CD4-positive, alpha-beta T cell (primary cell): Measurements from ENCODE around the gene KCNF1. TPM values are rescaled to one million over a fixed set of nuclear protein-coding genes. Genes with fewer than 3 reads are reported as not detected.

Experiments used
- ATAC-seq: fragments of 200-7000 bp; cut with Tn5 transposase; one replicate; pipeline ENCODE4 v1.10.0; 2022; ENCODE audit warnings: mild to moderate bottlenecking; ENCODE audit not compliant: poor library complexity
- CTCF ChIA-PET: fragments of 350-600 bp; sonication (Branson Sonifier 250); formaldehyde crosslinking; loops from one replicate; lab custom pipeline; 2021; ENCODE audit warnings: antibody characterized with exemption, inconsistent platforms; lab: Charles Lee
- POLR2A ChIA-PET: fragments of 350-600 bp; sonication (Branson Sonifier 250); formaldehyde crosslinking; loops from one replicate; lab custom pipeline; 2021; ENCODE audit warnings: antibody characterized with exemption, inconsistent platforms; lab: Charles Lee
- DNase-seq, 14 experiments: peaks; one replicate each; pipeline ENCODE4 v3.0.0-alpha.2; 2013 to 2020; ENCODE audit warnings: mixed read lengths in 2 of 14
- H3K27ac ChIP-seq, 2 donors: one replicate each; pipeline versions ENCODE4 v1.5.1 to v1.7.0; 2013; ENCODE audit warnings: low read length in 2 of 2, low read depth in 1 of 2, mild to moderate bottlenecking in 1 of 2
- H3K27me3 ChIP-seq, 2 experiments: 1 replicate in 1 of 2; 2 replicates in 1 of 2; pipeline versions ENCODE4 v1.6.1 to v1.7.0; 2013; ENCODE audit warnings: low read length in 2 of 2, control low read depth in 1 of 2, mild to moderate bottlenecking in 1 of 2, moderate library complexity in 1 of 2; ENCODE audit not compliant: insufficient read depth in 2 of 2, control insufficient read depth in 1 of 2
- H3K36me3 ChIP-seq: one replicate; pipeline ENCODE4 v1.6.1; 2013; ENCODE audit warnings: low read length, control low read depth; ENCODE audit not compliant: insufficient read depth
- H3K4me1 ChIP-seq: one replicate; pipeline ENCODE4 v1.6.1; 2013; ENCODE audit warnings: low read length, control low read depth; ENCODE audit not compliant: insufficient read depth
- H3K4me3 ChIP-seq: one replicate; pipeline ENCODE4 v1.5.1; 2013; ENCODE audit warnings: mild to moderate bottlenecking, low read length, moderate library complexity
- H3K9me3 ChIP-seq, 2 experiments: 1 replicate in 1 of 2; 2 replicates in 1 of 2; pipeline versions ENCODE4 v1.6.1 to v1.7.0; 2013; ENCODE audit warnings: low read length in 2 of 2, mild to moderate bottlenecking in 2 of 2, control low read depth in 1 of 2, moderate library complexity in 1 of 2; ENCODE audit not compliant: control insufficient read depth in 1 of 2, insufficient read depth in 1 of 2
- H3K27ac Mint-ChIP-seq: one replicate; pipeline ENCODE4 v1.8.0; 2020; ENCODE audit warnings: mixed read lengths
- H3K27me3 Mint-ChIP-seq: one replicate; pipeline ENCODE4 v1.8.0; 2021; ENCODE audit warnings: mixed read lengths
- H3K36me3 Mint-ChIP-seq: one replicate; pipeline ENCODE4 v1.8.0; 2021; ENCODE audit warnings: low read depth, mixed read lengths
- H3K4me1 Mint-ChIP-seq: one replicate; pipeline ENCODE4 v1.8.0; 2021; ENCODE audit warnings: low read depth, mixed read lengths
- H3K4me3 Mint-ChIP-seq: one replicate; pipeline ENCODE4 v1.8.0; 2020; ENCODE audit warnings: mild to moderate bottlenecking, mixed read lengths
- H3K9me3 Mint-ChIP-seq: one replicate; pipeline ENCODE4 v1.8.0; 2020; ENCODE audit warnings: mixed read lengths
- intact Hi-C, 2 experiments: fragments of 100-400 bp; cut with DNase I in 1 of 2; cut with micrococcal nuclease in 1 of 2; formaldehyde crosslinking; loops; one replicate each; pipeline versions ENCODE4 v1.15.1 to v1.9.0; 2023 to 2025; cut with DNase I, micrococcal nuclease
- total RNA-seq, 174 experiments: library from RNA in 2 of 174; stranded (reverse) in 2 of 174; gene quantifications; one replicate each; pipeline ENCODE4 v1.2.3 and lab custom pipeline; 2021 to 2026
- TF ChIP-seq, protein P1 (sequence below): fragments of 200-600 bp; IDR thresholded peaks from one replicate; pipeline ENCODE4 v1.8.0; 2022; ENCODE audit warnings: antibody characterized with exemption, mild to moderate bottlenecking

KCNF1 gene
- total RNA-seq, 2 experiments from 2014 or later = not detected

DNA sequence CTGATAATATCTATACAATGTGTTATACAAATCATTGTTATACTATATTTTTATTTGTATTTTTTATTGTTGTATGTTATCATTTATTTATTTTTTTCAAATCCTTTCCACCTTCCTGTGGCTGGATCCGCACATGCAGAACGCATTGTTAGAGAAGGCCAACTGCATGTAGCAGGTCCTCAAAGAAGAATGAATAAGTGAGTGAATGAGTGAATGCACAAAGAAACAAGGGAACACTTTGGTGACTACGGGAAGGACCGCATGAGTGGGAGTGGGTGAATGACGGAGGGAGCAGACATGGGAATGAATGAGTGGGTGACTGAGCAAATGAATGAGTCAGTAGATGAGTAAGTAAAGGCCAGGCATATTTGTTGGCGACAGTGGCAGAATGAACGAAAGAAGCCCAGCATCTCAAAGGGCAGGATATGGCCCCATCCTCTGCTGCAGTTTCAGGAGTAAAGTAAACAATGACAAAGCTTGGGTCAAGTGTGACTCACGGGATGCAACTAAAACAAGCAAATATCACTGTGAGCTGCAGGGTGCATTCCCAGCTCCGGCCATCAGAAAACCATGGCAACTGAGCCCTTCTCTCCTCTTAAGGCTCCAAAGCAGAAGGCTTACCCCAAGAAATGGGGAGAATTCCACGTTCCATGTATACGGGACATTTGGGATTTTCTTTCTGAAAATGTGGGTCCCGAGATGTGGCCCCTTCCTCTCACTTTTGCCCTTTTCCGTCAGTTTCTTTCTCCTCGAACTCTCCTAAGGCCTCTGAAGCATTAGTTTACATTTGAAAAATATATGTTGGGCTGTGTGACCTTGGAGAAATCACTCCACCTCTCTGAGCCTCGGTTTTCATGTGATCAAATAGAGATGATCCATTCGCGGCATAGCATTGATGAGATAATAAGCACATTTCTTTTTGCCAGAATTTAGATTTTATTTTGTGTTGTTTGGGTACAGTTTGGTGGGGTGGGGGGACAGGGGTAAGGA is 24.5 kb downstream of the KCNF1 start:
- H3K27ac Mint-ChIP-seq = no peak overlapping the region
- no peaks in the 10 kb centered on the region for H3K4me1 ChIP-seq
- H3K36me3 Mint-ChIP-seq = no peaks in the 10 kb centered on the region
- ATAC-seq (no peak), DNase-seq (no peak)
- H3K27ac ChIP-seq = no peak overlapping the region
- intact Hi-C loops = no loop called here
- H3K36me3 ChIP-seq = no peaks in the 10 kb centered on the region
- H3K27me3 ChIP-seq = peaks cover 0 to 4% of the 10 kb centered on the region in 2 experiments
- TF ChIP-seq, protein P1, sequence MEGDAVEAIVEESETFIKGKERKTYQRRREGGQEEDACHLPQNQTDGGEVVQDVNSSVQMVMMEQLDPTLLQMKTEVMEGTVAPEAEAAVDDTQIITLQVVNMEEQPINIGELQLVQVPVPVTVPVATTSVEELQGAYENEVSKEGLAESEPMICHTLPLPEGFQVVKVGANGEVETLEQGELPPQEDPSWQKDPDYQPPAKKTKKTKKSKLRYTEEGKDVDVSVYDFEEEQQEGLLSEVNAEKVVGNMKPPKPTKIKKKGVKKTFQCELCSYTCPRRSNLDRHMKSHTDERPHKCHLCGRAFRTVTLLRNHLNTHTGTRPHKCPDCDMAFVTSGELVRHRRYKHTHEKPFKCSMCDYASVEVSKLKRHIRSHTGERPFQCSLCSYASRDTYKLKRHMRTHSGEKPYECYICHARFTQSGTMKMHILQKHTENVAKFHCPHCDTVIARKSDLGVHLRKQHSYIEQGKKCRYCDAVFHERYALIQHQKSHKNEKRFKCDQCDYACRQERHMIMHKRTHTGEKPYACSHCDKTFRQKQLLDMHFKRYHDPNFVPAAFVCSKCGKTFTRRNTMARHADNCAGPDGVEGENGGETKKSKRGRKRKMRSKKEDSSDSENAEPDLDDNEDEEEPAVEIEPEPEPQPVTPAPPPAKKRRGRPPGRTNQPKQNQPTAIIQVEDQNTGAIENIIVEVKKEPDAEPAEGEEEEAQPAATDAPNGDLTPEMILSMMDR = no peak
- H3K9me3 ChIP-seq = peaks cover 5 to 16% of the 10 kb centered on the region in 2 experiments
- no peaks in the 10 kb centered on the region for H3K4me1 Mint-ChIP-seq
- ChIA-PET CTCF (no interaction called here), POLR2A (no interaction called here)
- no peak overlapping the region for H3K4me3 ChIP-seq
- peaks cover 9% of the 10 kb centered on the region for H3K27me3 Mint-ChIP-seq
- peaks cover 8% of the 10 kb centered on the region for H3K9me3 Mint-ChIP-seq
- H3K4me3 Mint-ChIP-seq = no peak overlapping the region

DNA sequence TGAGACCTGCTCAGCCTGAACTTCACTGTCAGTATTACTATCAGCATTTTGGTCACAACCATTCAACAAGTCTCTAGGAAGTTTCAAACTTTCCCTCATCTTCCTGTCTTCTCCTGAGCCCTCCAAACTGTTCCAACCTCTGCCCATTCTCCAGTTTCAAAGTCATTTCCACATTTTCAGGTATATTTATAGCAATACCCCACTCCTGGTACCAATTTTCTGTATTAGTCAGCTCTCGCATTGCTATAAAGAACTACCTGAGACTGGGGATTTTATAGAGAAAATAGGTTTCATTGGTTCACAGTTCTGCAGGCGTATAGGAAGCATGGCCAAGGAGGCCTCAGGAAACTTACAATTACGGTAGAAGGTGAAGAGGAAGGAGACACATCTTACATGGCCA is 27.3 kb downstream of the KCNF1 start:
- no peaks in the 10 kb centered on the region for H3K4me1 Mint-ChIP-seq
- ChIA-PET CTCF (no interaction called here), POLR2A (no interaction called here)
- H3K4me3 Mint-ChIP-seq = no peak overlapping the region
- Histone ChIP-seq H3K9me3 (peaks cover 12 to 16% of the 10 kb centered on the region in 2 experiments), H3K4me3 (no peak overlapping the region), H3K27ac (no peak overlapping the region), H3K4me1 (no peaks in the 10 kb centered on the region), H3K36me3 (no peaks in the 10 kb centered on the region), H3K27me3 (peaks cover 0 to 2% of the 10 kb centered on the region in 2 experiments)
- H3K27me3 Mint-ChIP-seq = peaks cover 26% of the 10 kb centered on the region
- ATAC-seq (no peak), DNase-seq (no peak)
- intact Hi-C loops = no loop called here
- H3K36me3 Mint-ChIP-seq = no peaks in the 10 kb centered on the region
- peaks cover 8% of the 10 kb centered on the region for H3K9me3 Mint-ChIP-seq
- TF ChIP-seq, protein P1 = no peak
- H3K27ac Mint-ChIP-seq = no peak overlapping the region

DNA sequence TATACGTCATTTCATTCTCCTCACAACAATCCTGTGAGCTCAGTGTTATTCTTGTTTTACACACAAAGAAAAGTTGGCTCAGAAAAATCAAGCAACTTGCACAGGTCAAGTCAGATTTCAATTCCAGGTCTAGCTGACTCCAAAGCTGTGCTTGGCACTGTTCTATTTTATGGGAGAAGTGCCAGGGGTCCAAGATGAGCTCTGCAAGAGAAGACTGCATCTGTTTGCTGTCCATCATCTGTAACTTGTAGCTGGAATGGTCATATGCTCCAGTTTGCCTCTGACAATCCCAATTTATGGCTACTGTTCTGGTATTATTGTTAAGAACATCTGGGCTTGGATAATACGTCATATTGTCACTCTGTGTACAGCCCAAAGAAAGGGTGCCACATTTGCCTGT is 28.9 kb downstream of the KCNF1 start:
- Mint-ChIP-seq H3K27me3 (peaks cover 37% of the 10 kb centered on the region), H3K9me3 (peaks cover 8% of the 10 kb centered on the region), H3K4me3 (no peak overlapping the region), H3K27ac (no peak overlapping the region), H3K36me3 (no peaks in the 10 kb centered on the region), H3K4me1 (no peaks in the 10 kb centered on the region)
- Histone ChIP-seq H3K27me3 (peaks cover 0 to 11% of the 10 kb centered on the region in 2 experiments), H3K4me3 (no peak overlapping the region), H3K9me3 (peaks cover 16 to 17% of the 10 kb centered on the region in 2 experiments), H3K4me1 (no peaks in the 10 kb centered on the region), H3K27ac (no peak overlapping the region), H3K36me3 (no peaks in the 10 kb centered on the region)
- intact Hi-C loops = no loop called here
- ChIA-PET CTCF (no interaction called here), POLR2A (no interaction called here)
- ATAC-seq (no peak), DNase-seq (no peak)
- TF ChIP-seq, protein P1 = no peak
